HCT116 (cell line): Measurements from ENCODE around the gene ATP6V0C.
A peak's percentile ranks its signal among the peaks of the same experiment; 100 is the strongest.

ENCODE experiments used
- CTCF ChIP-seq, 3 experiments: fragments of 200-600 bp in 1 of 3; sonication (generic) in 1 of 3; IDR thresholded peaks in 2 of 3; conservative IDR thresholded peaks in 1 of 3; 2 replicates each; pipeline ENCODE4 v1.5.1; 2012 to 2017; ENCODE audit warnings: low read depth in 2 of 3, low read length in 2 of 3, antibody characterized with exemption in 1 of 3, borderline replicate concordance in 1 of 3, control low read depth in 1 of 3, mild to moderate bottlenecking in 1 of 3, mixed read lengths in 1 of 3, mixed run types in 1 of 3, moderate library complexity in 1 of 3; ENCODE audit not compliant: insufficient read depth in 1 of 3
- JUND ChIP-seq: IDR thresholded peaks from 2 replicates; pipeline ENCODE4 v1.6.1; 2012
- POLR2A ChIP-seq: IDR thresholded peaks from 2 replicates; pipeline ENCODE4 v1.7.0; 2011; ENCODE audit warnings: borderline replicate concordance; ENCODE audit not compliant: insufficient read depth, insufficient read length; ENCODE audit errors: extremely low read depth
- POLR2AphosphoS5 ChIP-seq: IDR thresholded peaks from 2 replicates; pipeline ENCODE4 v1.6.1; 2011; ENCODE audit warnings: mild to moderate bottlenecking, low read depth, low read length, moderate library complexity
- RAD21 ChIP-seq: IDR thresholded peaks from 2 replicates; pipeline ENCODE4 v1.6.1; 2012; ENCODE audit warnings: low read depth, mild to moderate bottlenecking

GRCh38 chr16:2468725-2469398, 44.9 kb upstream of the ATP6V0C start:
- TF ChIP-seq POLR2A (peak; percentile 30), POLR2AphosphoS5 (no peak), CTCF (IDR thresholded peaks at IDR 0.05 in 2 of 3, conservative IDR thresholded peaks at IDR 0.05 in 1 of 3; ENCODE audit: borderline replicate concordance in 1 of 3, insufficient read depth in 1 of 3, low read depth in 2 of 3, low read length in 2 of 3) (no peak), RAD21 (no peak), JUND (no peak)
